HFF-Myc (cell line): ENCODE measurements around the gene KMT5C.

ENCODE experiments used
- DNase-seq: peaks from one replicate; pipeline ENCODE4 v3.0.0-alpha.2; 2011; ENCODE audit warnings: low read depth; ENCODE audit errors: extremely low read depth
- H3K4me3 ChIP-seq: replicated peaks from 2 replicates; pipeline ENCODE4 v1.5.1; 2011; ENCODE audit warnings: low read depth, mild to moderate bottlenecking, control low read depth, low read length
- TF ChIP-seq, protein P1 (sequence below): IDR thresholded peaks from 2 replicates; pipeline ENCODE4 v1.5.1; 2012; ENCODE audit warnings: mild to moderate bottlenecking, low read depth, low read length, control low read depth; ENCODE audit errors: missing control alignments

The KMT5C gene

DNA sequence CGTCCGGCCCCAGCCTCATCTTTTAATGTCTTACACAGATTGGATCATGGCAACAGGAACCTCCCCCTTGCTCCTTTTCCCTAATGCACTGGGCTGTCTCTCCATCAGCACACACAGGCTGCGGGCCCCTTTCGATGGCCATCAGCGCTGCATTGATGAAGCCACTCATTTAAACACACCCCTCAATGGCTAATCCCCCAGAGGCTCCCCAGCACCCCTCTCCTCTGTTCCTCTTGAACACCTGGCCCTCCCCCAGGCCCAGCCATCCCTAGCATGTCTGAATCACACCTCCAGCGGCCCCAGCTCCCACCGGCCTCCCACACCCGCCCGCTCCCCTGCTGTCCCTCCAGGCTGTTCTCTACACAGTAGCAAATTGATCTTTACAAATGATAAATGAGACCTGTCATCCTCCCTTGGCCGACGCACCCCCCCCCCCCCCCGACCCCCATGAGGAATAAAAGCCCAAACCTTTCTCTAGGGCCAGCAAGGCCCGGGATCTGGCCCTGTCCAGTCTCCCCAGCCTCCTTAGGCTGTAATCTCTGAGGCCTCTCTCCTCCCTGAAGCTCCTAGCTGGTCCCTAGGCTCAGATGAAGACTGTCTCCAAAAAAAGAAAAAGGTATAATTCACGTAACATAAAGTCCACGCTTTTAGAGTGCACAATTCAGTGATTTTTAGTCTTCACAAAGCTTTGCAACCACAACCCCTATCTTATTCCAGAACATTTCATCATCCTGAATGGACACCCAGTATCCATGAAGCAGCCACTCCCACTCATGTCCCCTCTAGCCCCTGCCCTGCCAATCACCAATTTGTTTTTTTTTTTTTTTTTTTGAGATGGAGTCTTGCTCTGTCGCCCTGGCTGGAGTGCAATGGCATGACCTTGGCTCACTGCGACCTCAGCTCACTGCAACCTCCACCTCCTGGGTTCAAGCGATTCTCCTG lies 53.4 kb downstream of the KMT5C start:
- DNase-seq: no peak
- no peak overlapping the region for H3K4me3 ChIP-seq
- TF ChIP-seq, protein P1, sequence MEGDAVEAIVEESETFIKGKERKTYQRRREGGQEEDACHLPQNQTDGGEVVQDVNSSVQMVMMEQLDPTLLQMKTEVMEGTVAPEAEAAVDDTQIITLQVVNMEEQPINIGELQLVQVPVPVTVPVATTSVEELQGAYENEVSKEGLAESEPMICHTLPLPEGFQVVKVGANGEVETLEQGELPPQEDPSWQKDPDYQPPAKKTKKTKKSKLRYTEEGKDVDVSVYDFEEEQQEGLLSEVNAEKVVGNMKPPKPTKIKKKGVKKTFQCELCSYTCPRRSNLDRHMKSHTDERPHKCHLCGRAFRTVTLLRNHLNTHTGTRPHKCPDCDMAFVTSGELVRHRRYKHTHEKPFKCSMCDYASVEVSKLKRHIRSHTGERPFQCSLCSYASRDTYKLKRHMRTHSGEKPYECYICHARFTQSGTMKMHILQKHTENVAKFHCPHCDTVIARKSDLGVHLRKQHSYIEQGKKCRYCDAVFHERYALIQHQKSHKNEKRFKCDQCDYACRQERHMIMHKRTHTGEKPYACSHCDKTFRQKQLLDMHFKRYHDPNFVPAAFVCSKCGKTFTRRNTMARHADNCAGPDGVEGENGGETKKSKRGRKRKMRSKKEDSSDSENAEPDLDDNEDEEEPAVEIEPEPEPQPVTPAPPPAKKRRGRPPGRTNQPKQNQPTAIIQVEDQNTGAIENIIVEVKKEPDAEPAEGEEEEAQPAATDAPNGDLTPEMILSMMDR: no peak
